HUES48 (cell line): ENCODE data around the gene ABAT.
A peak's percentile ranks its signal among the peaks of the same experiment; 100 is the strongest.
"Not testable (repeated sequence)": the region's sequence is repeated elsewhere in the genome, so short reads cannot be mapped to it uniquely, and the experiment has no call there.

Experiments
- H3K27ac ChIP-seq: one replicate; pipeline ENCODE4 v1.7.0; 2013; ENCODE audit warnings: low read depth, low read length, inconsistent platforms
- H3K27me3 ChIP-seq: 2 replicates; pipeline ENCODE4 v1.6.1; 2013; ENCODE audit warnings: mild to moderate bottlenecking, low read length; ENCODE audit not compliant: control insufficient read depth, insufficient read depth
- H3K36me3 ChIP-seq: 2 replicates; pipeline ENCODE4 v1.6.1; 2013; ENCODE audit warnings: low read length; ENCODE audit not compliant: control insufficient read depth, insufficient read depth
- H3K4me1 ChIP-seq: 2 replicates; pipeline ENCODE4 v1.6.1; 2013; ENCODE audit warnings: mild to moderate bottlenecking, low read length; ENCODE audit not compliant: control insufficient read depth, insufficient read depth
- H3K4me3 ChIP-seq: 2 replicates; pipeline ENCODE4 v1.5.1; 2013; ENCODE audit warnings: mild to moderate bottlenecking, low read depth, low read length
- H3K9ac ChIP-seq: 2 replicates; pipeline ENCODE4 v1.6.1; 2013; ENCODE audit warnings: mild to moderate bottlenecking, low read depth, low read length, moderate library complexity
- H3K9me3 ChIP-seq: 2 replicates; pipeline ENCODE4 v1.6.1; 2013; ENCODE audit warnings: low read length; ENCODE audit not compliant: control insufficient read depth, insufficient read depth

The ABAT gene

GRCh38 chr16:8795091-8795490 lies 120.7 kb downstream of the ABAT start:
- no peak overlapping the region for H3K4me3 ChIP-seq
- peaks cover 5% of the 10 kb centered on the region for H3K4me1 ChIP-seq
- no peaks in the 10 kb centered on the region for H3K27me3 ChIP-seq
- no peak overlapping the region for H3K27ac ChIP-seq
- no peaks in the 10 kb centered on the region for H3K9me3 ChIP-seq
- H3K9ac ChIP-seq, result no peak overlapping the region
- peaks cover 10% of the 10 kb centered on the region; the same call in 1 of the 2 replicates for H3K36me3 ChIP-seq

GRCh38 chr16:8795818-8796217 lies 121.4 kb downstream of the ABAT start:
- H3K4me3 ChIP-seq, result no peak overlapping the region

GRCh38 chr16:8796469-8797363 lies 122.3 kb downstream of the ABAT start:
- Histone ChIP-seq H3K9me3 (no peaks in the 10 kb centered on the region), H3K9ac (peak overlapping the region; percentile 55), H3K36me3 (peaks cover 19% of the 10 kb centered on the region), H3K27ac (peak overlapping the region; percentile 57), H3K4me3 (peak overlapping the region; percentile 87), H3K27me3 (no peaks in the 10 kb centered on the region), H3K4me1 (peaks cover 5% of the 10 kb centered on the region)

More at GRCh38 chr16:8795818-8796217, 121.4 kb downstream of the ABAT start:
- peaks cover 10% of the 10 kb centered on the region for H3K36me3 ChIP-seq
- H3K27ac ChIP-seq, result no peak overlapping the region
- no peak overlapping the region for H3K9ac ChIP-seq
- no peaks in the 10 kb centered on the region for H3K27me3 ChIP-seq
- H3K4me1 ChIP-seq, result peaks cover 5% of the 10 kb centered on the region
- no peaks in the 10 kb centered on the region for H3K9me3 ChIP-seq

GRCh38 chr16:8797364-8798173 lies 123.2 kb downstream of the ABAT start, which contains the start of the genes PMM2 and TMEM186:
Gene PMM2, plus strand, starts transcription at chr16:8797839. Its CDS starts 44 bp downstream, at chr16:8797883.
Gene TMEM186, minus strand, starts transcription at chr16:8797639. Its CDS starts 25 bp downstream, at chr16:8797614.
- peak within 1 kb of the TSS; percentile 75 for H3K27ac ChIP-seq

GRCh38 chr16:8798174-8798527 lies 123.7 kb downstream of the ABAT start:
- H3K4me3 ChIP-seq, result peak overlapping the region; percentile 87
- H3K36me3 ChIP-seq, result peaks cover 34% of the 10 kb centered on the region
- peaks cover 5% of the 10 kb centered on the region for H3K4me1 ChIP-seq
- peak overlapping the region; percentile 78 for H3K9ac ChIP-seq
- H3K27ac ChIP-seq, result peak overlapping the region; percentile 75
- no peaks in the 10 kb centered on the region for H3K27me3 ChIP-seq
- no peaks in the 10 kb centered on the region for H3K9me3 ChIP-seq

More at GRCh38 chr16:8797364-8798173, 123.2 kb downstream of the ABAT start, which contains the start of the genes PMM2 and TMEM186:
- Histone ChIP-seq H3K9me3 (no peaks in the 10 kb centered on the region), H3K4me1 (peaks cover 5% of the 10 kb centered on the region), H3K4me3 (peak within 1 kb of the TSS; percentile 87), H3K36me3 (peaks cover 28% of the 10 kb centered on the region), H3K27me3 (no peaks in the 10 kb centered on the region), H3K9ac (peak within 1 kb of the TSS; percentile 78)

GRCh38 chr16:8798535-8799157 lies 124.2 kb downstream of the ABAT start:
- peak overlapping the region; percentile 78 for H3K9ac ChIP-seq
- H3K9me3 ChIP-seq, result no peaks in the 10 kb centered on the region
- H3K27ac ChIP-seq, result peak overlapping the region; percentile 75
- H3K4me3 ChIP-seq, result peak overlapping the region; percentile 87
- H3K36me3 ChIP-seq, result peaks cover 39% of the 10 kb centered on the region
- no peaks in the 10 kb centered on the region for H3K27me3 ChIP-seq
- peaks cover 5% of the 10 kb centered on the region for H3K4me1 ChIP-seq

- no peak overlapping the region for H3K4me3 ChIP-seq
- peaks cover 60% of the 10 kb centered on the region for H3K36me3 ChIP-seq
- peaks cover 2% of the 10 kb centered on the region for H3K4me1 ChIP-seq
- no peaks in the 10 kb centered on the region for H3K27me3 ChIP-seq
- H3K9ac ChIP-seq, result no peak overlapping the region
- no peaks in the 10 kb centered on the region for H3K9me3 ChIP-seq
- no peak overlapping the region for H3K27ac ChIP-seq
Observed at GRCh38 chr16:8801701-8802100, 127.3 kb downstream of the ABAT start.

GRCh38 chr16:8803733-8804132 lies 129.3 kb downstream of the ABAT start:
- not testable (repeated sequence) for H3K4me3 ChIP-seq, H3K9me3 ChIP-seq, H3K4me1 ChIP-seq, H3K9ac ChIP-seq, H3K27ac ChIP-seq, H3K27me3 ChIP-seq
- peaks cover 81% of the 10 kb centered on the region for H3K36me3 ChIP-seq

GRCh38 chr16:8804313-8804712 lies 129.9 kb downstream of the ABAT start:
- no peaks in the 10 kb centered on the region for H3K4me1 ChIP-seq
- H3K9me3 ChIP-seq, result no peaks in the 10 kb centered on the region
- no peak overlapping the region for H3K4me3 ChIP-seq
- no peak overlapping the region for H3K27ac ChIP-seq
- H3K36me3 ChIP-seq, result peaks cover 84% of the 10 kb centered on the region
- no peaks in the 10 kb centered on the region for H3K27me3 ChIP-seq
- no peak overlapping the region for H3K9ac ChIP-seq

- Histone ChIP-seq H3K4me1 (no peaks in the 10 kb centered on the region), H3K36me3 (peaks cover 98% of the 10 kb centered on the region), H3K4me3 (no peak overlapping the region), H3K9ac (no peak overlapping the region), H3K27ac (no peak overlapping the region), H3K9me3 (no peaks in the 10 kb centered on the region), H3K27me3 (no peaks in the 10 kb centered on the region)
Observed at GRCh38 chr16:8806272-8806983, 132.0 kb downstream of the ABAT start.
